Measurements from ENCODE around the gene PARN. TPM values are rescaled to one million over a fixed set of nuclear protein-coding genes. Genes with fewer than 3 reads are reported as not detected.

The PARN gene
- total RNA-seq, 3 donors from 2014 or later (not counting 1 experiment from before 2014, with no cell fraction given): 44.3 to 57.4 (median 45.1) TPM

GRCh38 chr16:14386115-14386514 is 243.9 kb downstream of the PARN start:
- Mint-ChIP-seq H3K27ac (no peak overlapping the region), H3K9me3 (no peaks in the 10 kb centered on the region), H3K4me1 (no peaks in the 10 kb centered on the region), H3K36me3 (no peaks in the 10 kb centered on the region), H3K27me3 (ENCODE audit: low read depth in 2 of 2) (peaks cover 0 to 3% of the 10 kb centered on the region in 2 donors), H3K4me3 (no peak overlapping the region)
- H3K4me3 ChIP-seq (ENCODE audit: low read length): no peak overlapping the region
- H3K27ac ChIP-seq (ENCODE audit: low read length): no peak overlapping the region
- intact Hi-C loops (cut with micrococcal nuclease): no loop called here
- H3K4me1 ChIP-seq (ENCODE audit: control insufficient read depth, insufficient read depth, low read length): no peaks in the 10 kb centered on the region
- ATAC-seq (no peak), DNase-seq (no peak)
- WGBS (ENCODE audit: insufficient coverage): 77% methylated on average over 3 of the region's 3 CpGs
- no peaks in the 10 kb centered on the region for H3K27me3 ChIP-seq (ENCODE audit: control insufficient read depth, insufficient read depth, low read length)
- H3K9me3 ChIP-seq (ENCODE audit: control insufficient read depth, insufficient read depth, low read length): no peaks in the 10 kb centered on the region
- TF ChIP-seq CTCF (IDR thresholded peaks at IDR 0.05): no peak
- H3K36me3 ChIP-seq (ENCODE audit: control insufficient read depth, insufficient read depth, low read length): no peaks in the 10 kb centered on the region

Other genes starting within 250 kb of the PARN start
- 10 to 100 TPM; 45.8 to 62.2 (median 55.6) TPM for gene BFAR, start 2.7 kb upstream of the PARN start, total RNA-seq
- gene PLA2G10, start 64.0 kb upstream of the PARN start, total RNA-seq: not detected
- 1 to 10 TPM in 1 of 3 donors, not detected in 2; 3.1 TPM for gene NPIPA3, start 73.2 kb upstream of the PARN start, total RNA-seq
- gene NPIPA2, start 112.3 kb upstream of the PARN start, total RNA-seq: 1 to 10 TPM in 2 of 3 donors, not detected in 1; 1.3 to 5.6 TPM
- gene NOMO1, start 203.5 kb upstream of the PARN start, total RNA-seq: 10 to 100 TPM; 49.1 to 70.2 (median 58.6) TPM

Measured in natural killer cell (primary cell).